Epithelial cell of proximal tubule (primary cell): ENCODE data around the gene L3MBTL4. TPM values are rescaled to one million over a fixed set of nuclear protein-coding genes. Genes with fewer than 3 reads are reported as not detected.

Experiments
- DNase-seq: peaks from one replicate; pipeline ENCODE4 v3.0.0-alpha.2; 2011; ENCODE audit warnings: low read depth
- H3K4me3 ChIP-seq: 2 replicates; pipeline ENCODE4 v1.5.1; 2011; ENCODE audit warnings: low read depth, mild to moderate bottlenecking, low read length
- total RNA-seq: library from RNA; depleted of rRNA; stranded (reverse); fragments of >200 nt; gene quantifications from 2 replicates; pipeline ENCODE4 v1.2.3, GENCODE V29; 2015
- TF ChIP-seq, protein P1 (sequence below): conservative IDR thresholded peaks from 2 replicates; pipeline ENCODE4 v1.5.1; 2012; ENCODE audit warnings: low read depth, mild to moderate bottlenecking, low read length

The L3MBTL4 gene
- total RNA-seq, 1 donor from 2014 or later: 4.0 TPM

DNA sequence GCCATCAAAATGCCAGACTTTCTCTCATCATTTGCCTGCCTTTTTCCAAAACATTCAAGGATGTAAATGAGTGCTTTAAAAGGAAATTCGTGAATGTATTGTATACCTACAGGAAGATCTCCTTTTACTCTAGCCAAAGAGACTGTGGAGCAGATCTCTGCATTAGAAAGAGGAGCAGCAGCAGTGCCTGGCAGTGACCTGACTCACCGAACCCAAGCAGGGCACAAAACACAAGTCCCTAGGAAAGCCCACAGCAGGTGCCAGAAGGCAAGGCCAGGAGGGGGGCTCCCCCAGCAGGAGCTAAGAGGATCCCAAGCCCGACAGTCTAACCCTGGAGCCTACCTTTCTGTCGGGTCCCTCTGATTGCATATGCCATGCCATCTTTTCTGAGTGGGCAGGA, 47.9 kb downstream of the L3MBTL4 start:
- TF ChIP-seq, protein P1, sequence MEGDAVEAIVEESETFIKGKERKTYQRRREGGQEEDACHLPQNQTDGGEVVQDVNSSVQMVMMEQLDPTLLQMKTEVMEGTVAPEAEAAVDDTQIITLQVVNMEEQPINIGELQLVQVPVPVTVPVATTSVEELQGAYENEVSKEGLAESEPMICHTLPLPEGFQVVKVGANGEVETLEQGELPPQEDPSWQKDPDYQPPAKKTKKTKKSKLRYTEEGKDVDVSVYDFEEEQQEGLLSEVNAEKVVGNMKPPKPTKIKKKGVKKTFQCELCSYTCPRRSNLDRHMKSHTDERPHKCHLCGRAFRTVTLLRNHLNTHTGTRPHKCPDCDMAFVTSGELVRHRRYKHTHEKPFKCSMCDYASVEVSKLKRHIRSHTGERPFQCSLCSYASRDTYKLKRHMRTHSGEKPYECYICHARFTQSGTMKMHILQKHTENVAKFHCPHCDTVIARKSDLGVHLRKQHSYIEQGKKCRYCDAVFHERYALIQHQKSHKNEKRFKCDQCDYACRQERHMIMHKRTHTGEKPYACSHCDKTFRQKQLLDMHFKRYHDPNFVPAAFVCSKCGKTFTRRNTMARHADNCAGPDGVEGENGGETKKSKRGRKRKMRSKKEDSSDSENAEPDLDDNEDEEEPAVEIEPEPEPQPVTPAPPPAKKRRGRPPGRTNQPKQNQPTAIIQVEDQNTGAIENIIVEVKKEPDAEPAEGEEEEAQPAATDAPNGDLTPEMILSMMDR: no peak
- DNase-seq: no peak
- H3K4me3 ChIP-seq: no peak overlapping the region

DNA sequence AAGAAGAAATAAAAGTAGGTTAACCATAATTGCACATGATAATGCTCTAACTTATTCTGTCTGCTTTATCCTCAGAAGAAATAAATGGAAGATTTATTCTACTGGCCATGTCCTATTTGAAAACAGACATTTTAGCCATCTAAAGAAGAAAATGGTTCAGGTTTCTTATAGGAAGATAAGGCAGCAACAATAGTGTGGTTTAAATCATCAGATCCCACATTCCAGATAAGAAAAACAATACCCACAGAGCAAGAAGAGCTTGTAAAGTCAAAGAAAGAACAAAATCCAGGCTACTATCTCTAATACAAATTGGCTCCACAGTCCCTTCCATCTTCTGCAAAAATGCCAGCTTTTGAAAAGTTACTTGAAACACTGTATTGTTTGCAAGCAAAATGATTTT, 49.3 kb downstream of the L3MBTL4 start:
- H3K4me3 ChIP-seq: no peak overlapping the region
- no peak for DNase-seq
- TF ChIP-seq, protein P1: no peak

DNA sequence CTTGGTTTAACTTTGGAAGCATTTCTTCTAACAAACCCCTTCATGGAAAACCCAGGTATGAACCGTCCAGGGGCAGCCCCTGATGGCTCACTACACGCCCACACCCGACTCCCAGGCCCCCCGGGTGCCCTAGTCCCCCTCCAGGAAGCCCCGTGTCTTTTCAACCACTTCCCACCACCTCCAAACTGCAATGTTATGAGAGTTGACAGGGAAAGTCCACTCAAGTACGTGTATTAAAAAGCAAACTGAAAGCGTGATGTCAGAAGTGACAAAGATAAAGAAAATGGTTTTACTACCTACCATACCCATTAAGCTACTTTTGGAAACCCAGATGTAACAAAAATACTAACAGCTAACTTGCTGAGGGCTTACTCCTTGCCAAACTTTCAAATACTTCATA, 51.5 kb downstream of the L3MBTL4 start:
- H3K4me3 ChIP-seq: peak overlapping the region; percentile 58
- TF ChIP-seq, protein P1: no peak
- DNase-seq: no peak

DNA sequence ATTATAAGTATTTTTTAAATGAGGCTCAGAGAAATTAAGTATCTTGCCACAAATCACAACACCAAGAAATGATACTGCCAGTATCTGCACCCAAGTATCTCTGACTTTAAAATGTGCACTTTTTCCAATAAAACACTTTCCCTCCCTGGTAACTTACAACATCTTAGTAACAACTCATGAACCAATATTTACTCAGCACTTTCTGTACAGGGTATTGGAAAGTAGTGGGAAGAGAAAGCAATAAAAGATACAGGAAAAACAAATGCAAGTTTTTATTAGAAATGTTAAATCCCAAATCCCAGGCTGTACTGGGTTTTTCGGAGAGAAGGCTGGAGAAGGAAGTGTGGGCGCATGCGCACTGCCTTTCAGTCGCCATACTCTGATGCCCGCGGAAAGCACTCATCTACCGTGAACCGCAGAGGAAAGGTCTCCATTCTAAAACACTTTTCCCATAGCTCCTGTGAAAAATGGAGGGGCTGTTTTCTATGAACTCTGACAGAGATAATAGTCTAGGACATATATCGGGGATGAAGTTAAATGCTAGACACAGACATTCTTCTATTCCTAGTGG, 52.1 kb downstream of the L3MBTL4 start:
- peak overlapping the region; percentile 58 for H3K4me3 ChIP-seq
- DNase-seq: peak; percentile 37
- TF ChIP-seq, protein P1: no peak

DNA sequence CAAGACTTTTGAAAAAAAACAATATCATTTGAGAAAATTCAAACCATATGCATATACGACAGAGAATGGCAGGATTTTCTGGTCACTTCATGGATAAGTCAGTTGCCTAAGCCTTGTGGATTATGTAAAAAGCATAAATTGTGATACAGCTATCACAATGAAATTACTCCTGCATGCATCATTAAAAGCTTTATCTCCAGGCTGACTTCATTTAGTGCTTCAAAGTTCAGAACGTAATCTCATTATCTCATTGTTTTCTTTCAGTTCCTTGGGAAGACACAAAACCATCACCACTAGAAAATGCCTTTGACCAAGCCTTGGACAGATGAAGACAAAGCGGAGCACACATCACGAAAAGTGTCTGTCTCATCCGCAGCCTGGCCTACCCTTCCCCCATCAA, 57.0 kb downstream of the L3MBTL4 start:
- no peak overlapping the region for H3K4me3 ChIP-seq
- DNase-seq: no peak
- TF ChIP-seq, protein P1: no peak

DNA sequence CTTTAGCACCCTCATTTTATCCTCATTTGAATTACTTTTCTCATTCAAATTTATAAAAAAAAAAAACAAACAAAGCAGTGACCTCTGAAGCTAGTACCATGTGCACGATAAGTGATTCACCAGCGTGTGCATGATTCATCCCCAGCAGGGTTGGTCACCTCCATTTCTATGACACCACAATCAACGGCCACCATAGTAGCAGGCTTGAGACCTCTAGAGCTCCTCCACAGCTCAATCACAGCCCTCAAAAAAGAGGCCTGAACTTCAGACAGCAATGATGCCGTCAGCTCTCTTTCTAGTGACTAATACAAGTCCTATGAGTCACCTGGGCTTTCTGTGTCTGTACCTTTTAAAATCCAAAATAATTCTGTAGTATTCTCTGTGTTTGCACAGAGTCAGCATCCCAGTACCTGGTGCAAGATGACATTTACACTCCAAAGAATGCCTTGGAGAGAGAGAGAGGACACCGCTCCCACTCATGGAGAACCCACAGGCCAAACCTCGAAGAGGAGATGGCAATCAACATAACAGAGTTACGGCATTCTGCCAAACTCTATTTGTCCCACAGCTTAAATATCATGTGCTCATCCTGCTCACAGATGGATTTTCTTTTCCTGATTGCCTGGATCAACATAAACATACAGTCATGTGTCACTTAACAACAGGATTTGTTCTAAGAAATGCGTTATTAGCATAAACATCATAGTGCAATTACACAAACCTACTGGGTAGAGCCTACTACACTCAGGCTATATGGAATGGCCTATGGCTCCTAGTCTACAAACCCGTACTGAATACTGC, 58.7 kb downstream of the L3MBTL4 start:
- H3K4me3 ChIP-seq: no peak overlapping the region
- TF ChIP-seq, protein P1: no peak
- peak; percentile 57 for DNase-seq
